Trophoblast cell (in vitro differentiated cells and primary cell): ENCODE data around the gene LYVE1.

ENCODE experiments used
- DNase-seq, 2 donors: peaks; one replicate each; pipeline ENCODE4 v3.0.0-alpha.2; 2016
- H2AFZ ChIP-seq: 2 replicates; pipeline ENCODE4 v1.6.1; 2013; ENCODE audit warnings: low read length, moderate library complexity, mild to moderate bottlenecking; ENCODE audit not compliant: insufficient read depth, poor library complexity
- H2AK5ac ChIP-seq: 2 replicates; pipeline ENCODE4 v1.6.1; 2013; ENCODE audit warnings: mild to moderate bottlenecking, low read length
- H2BK120ac ChIP-seq: 2 replicates; pipeline ENCODE4 v1.6.1; 2013; ENCODE audit warnings: low read length, mild to moderate bottlenecking, moderate library complexity; ENCODE audit not compliant: insufficient read depth, poor library complexity
- H2BK12ac ChIP-seq: 2 replicates; pipeline ENCODE4 v1.6.1; 2013; ENCODE audit warnings: mild to moderate bottlenecking, low read length, moderate library complexity
- H2BK5ac ChIP-seq: 2 replicates; pipeline ENCODE4 v1.6.1; 2013; ENCODE audit warnings: low read length, low read depth, moderate library complexity, mild to moderate bottlenecking; ENCODE audit not compliant: poor library complexity
- H3K14ac ChIP-seq: 2 replicates; pipeline ENCODE4 v1.6.1; 2013; ENCODE audit warnings: mild to moderate bottlenecking, low read length
- H3K18ac ChIP-seq: 2 replicates; pipeline ENCODE4 v1.6.1; 2013; ENCODE audit warnings: mild to moderate bottlenecking, low read length
- H3K23ac ChIP-seq: 2 replicates; pipeline ENCODE4 v1.6.1; 2013; ENCODE audit warnings: low read length
- H3K27ac ChIP-seq: 2 replicates; pipeline ENCODE4 v1.5.1; 2013; ENCODE audit warnings: low read depth, mild to moderate bottlenecking, inconsistent platforms, low read length, moderate library complexity
- H3K27me3 ChIP-seq: 2 replicates; pipeline ENCODE4 v1.6.1; 2013; ENCODE audit warnings: inconsistent platforms, mild to moderate bottlenecking, low read length, moderate library complexity; ENCODE audit not compliant: insufficient read depth
- H3K36me3 ChIP-seq, 2 experiments: 1 replicate in 1 of 2; 2 replicates in 1 of 2; pipeline ENCODE4 v1.6.1; 2013; ENCODE audit warnings: low read length in 2 of 2, mild to moderate bottlenecking in 2 of 2, moderate library complexity in 1 of 2; ENCODE audit not compliant: insufficient read depth in 2 of 2, control insufficient read depth in 1 of 2
- H3K4ac ChIP-seq: 2 replicates; pipeline ENCODE4 v1.6.1; 2013; ENCODE audit warnings: low read depth, mild to moderate bottlenecking, low read length, moderate library complexity
- H3K4me1 ChIP-seq, 2 experiments: 1 replicate in 1 of 2; 2 replicates in 1 of 2; pipeline ENCODE4 v1.6.1; 2013; ENCODE audit warnings: low read length in 2 of 2, mild to moderate bottlenecking in 2 of 2, moderate library complexity in 1 of 2; ENCODE audit not compliant: insufficient read depth in 2 of 2, control insufficient read depth in 1 of 2
- H3K4me2 ChIP-seq: 2 replicates; pipeline ENCODE4 v1.6.1; 2013; ENCODE audit warnings: inconsistent platforms, mild to moderate bottlenecking, low read length, moderate library complexity
- H3K4me3 ChIP-seq: 2 replicates; pipeline ENCODE4 v1.5.1; 2013; ENCODE audit warnings: mild to moderate bottlenecking, low read depth, low read length, inconsistent platforms
- H3K79me1 ChIP-seq: one replicate; pipeline ENCODE4 v1.6.1; 2013; ENCODE audit warnings: low read length
- H3K79me2 ChIP-seq: 2 replicates; pipeline ENCODE4 v1.6.1; 2013; ENCODE audit warnings: low read length, mild to moderate bottlenecking; ENCODE audit not compliant: control insufficient read depth, insufficient read depth, poor library complexity
- H3K9ac ChIP-seq: 2 replicates; pipeline ENCODE4 v1.6.1; 2013; ENCODE audit warnings: mild to moderate bottlenecking, low read length
- H3K9me3 ChIP-seq: 2 replicates; pipeline ENCODE4 v1.6.1; 2013; ENCODE audit warnings: low read depth, mild to moderate bottlenecking, control low read depth, inconsistent platforms, low read length; ENCODE audit not compliant: insufficient read depth
- H4K12ac ChIP-seq: 2 replicates; pipeline ENCODE4 v1.6.1; 2013; ENCODE audit warnings: low read depth, mild to moderate bottlenecking, low read length, moderate library complexity
- H4K8ac ChIP-seq: 2 replicates; pipeline ENCODE4 v1.6.1; 2013; ENCODE audit warnings: low read depth, mild to moderate bottlenecking, low read length, moderate library complexity
- H4K91ac ChIP-seq: one replicate; pipeline ENCODE4 v1.6.1; 2013; ENCODE audit warnings: low read depth, mild to moderate bottlenecking, low read length, moderate library complexity
- WGBS: extraction: QIAGEN DNeasy Blood & Tissue Kit; methylation state at CpG from one replicate; pipeline ENCODE4 v1.1.7; 2013; ENCODE audit warnings: missing lambda C conversion rate; ENCODE audit not compliant: insufficient read length, insufficient coverage; ENCODE audit errors: extremely low coverage; 5-methylcytosine and 5-hydroxymethylcytosine counted together

The LYVE1 gene

DNA sequence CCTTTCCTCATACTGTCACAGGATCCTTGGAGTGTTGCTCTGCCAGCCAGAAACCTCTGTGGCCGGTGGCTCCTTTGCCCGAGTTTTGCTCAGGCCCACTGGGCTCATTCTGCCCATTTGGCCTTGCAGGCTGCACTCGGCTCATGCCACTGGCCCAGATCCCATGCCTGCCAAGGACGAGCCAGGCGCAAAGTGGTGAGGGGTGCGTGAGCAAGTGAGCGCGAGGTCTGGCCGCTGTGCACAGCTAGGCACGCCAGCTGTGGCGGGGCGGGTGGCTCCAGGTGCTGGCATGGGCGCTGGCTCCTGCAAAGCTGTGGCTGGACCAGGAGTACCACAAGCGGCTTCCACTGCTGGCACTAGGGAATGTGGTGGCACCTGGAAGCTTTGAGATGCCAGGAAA, 24.7 kb downstream of the LYVE1 start:
- no peak overlapping the region for H2BK5ac ChIP-seq
- H3K14ac ChIP-seq: no peak overlapping the region
- H3K4me2 ChIP-seq: no peak overlapping the region
- H4K8ac ChIP-seq: no peak overlapping the region
- H3K79me2 ChIP-seq: no peaks in the 10 kb centered on the region
- H3K23ac ChIP-seq: no peak overlapping the region
- H3K27ac ChIP-seq: no peak overlapping the region
- H2BK120ac ChIP-seq: no peak overlapping the region
- H3K27me3 ChIP-seq: no peaks in the 10 kb centered on the region
- H3K36me3 ChIP-seq: no peaks in the 10 kb centered on the region
- no CpG with 5 or more reads among the region's 14 CpGs for WGBS
- no peak overlapping the region for H3K18ac ChIP-seq
- no peak overlapping the region for H4K12ac ChIP-seq
- H2BK12ac ChIP-seq: no peak overlapping the region
- no peak for DNase-seq
- H3K4ac ChIP-seq: no peak overlapping the region
- H3K79me1 ChIP-seq: peaks cover 4% of the 10 kb centered on the region
- H3K9me3 ChIP-seq: no peaks in the 10 kb centered on the region
- no peak overlapping the region for H2AK5ac ChIP-seq
- H2AFZ ChIP-seq: no peak overlapping the region
- no peaks in the 10 kb centered on the region for H3K4me1 ChIP-seq
- H3K4me3 ChIP-seq: no peak overlapping the region
- H4K91ac ChIP-seq: no peak overlapping the region
- no peak overlapping the region for H3K9ac ChIP-seq

DNA sequence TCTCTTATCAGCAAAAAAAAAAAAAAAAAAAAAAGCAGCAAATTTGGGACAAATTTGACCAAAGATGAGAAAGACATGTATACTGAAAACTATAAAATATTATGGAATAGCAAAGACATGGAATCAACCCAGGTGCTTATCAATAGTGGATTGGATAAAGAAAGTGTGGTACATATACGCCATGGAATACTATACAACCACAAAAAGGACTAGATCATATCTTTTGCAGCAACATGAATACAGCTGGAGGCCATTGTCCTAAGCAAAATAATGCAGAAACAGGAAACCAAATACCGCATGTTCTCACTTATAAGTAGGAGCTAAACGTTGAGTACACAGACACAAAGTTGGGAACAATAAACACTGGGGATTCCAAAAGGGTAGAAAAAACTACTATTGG, 25.7 kb downstream of the LYVE1 start:
- H4K91ac ChIP-seq: no peak overlapping the region
- H2BK120ac ChIP-seq: no peak overlapping the region
- no peak overlapping the region for H3K27ac ChIP-seq
- no peak overlapping the region for H4K8ac ChIP-seq
- H3K9ac ChIP-seq: no peak overlapping the region
- no peak overlapping the region for H2BK12ac ChIP-seq
- H3K4me2 ChIP-seq: no peak overlapping the region
- H3K4ac ChIP-seq: no peak overlapping the region
- no peaks in the 10 kb centered on the region for H3K36me3 ChIP-seq
- H3K4me1 ChIP-seq: no peaks in the 10 kb centered on the region
- no peaks in the 10 kb centered on the region for H3K9me3 ChIP-seq
- no peak for DNase-seq
- no peak overlapping the region for H2AK5ac ChIP-seq
- no peak overlapping the region for H3K4me3 ChIP-seq
- no peak overlapping the region for H4K12ac ChIP-seq
- H2AFZ ChIP-seq: no peak overlapping the region
- H3K23ac ChIP-seq: no peak overlapping the region
- H3K27me3 ChIP-seq: no peaks in the 10 kb centered on the region
- no peak overlapping the region for H3K18ac ChIP-seq
- peaks cover 4% of the 10 kb centered on the region for H3K79me1 ChIP-seq
- no CpG with 5 or more reads among the region's 3 CpGs for WGBS
- H3K79me2 ChIP-seq: no peaks in the 10 kb centered on the region
- no peak overlapping the region for H3K14ac ChIP-seq
- H2BK5ac ChIP-seq: no peak overlapping the region

DNA sequence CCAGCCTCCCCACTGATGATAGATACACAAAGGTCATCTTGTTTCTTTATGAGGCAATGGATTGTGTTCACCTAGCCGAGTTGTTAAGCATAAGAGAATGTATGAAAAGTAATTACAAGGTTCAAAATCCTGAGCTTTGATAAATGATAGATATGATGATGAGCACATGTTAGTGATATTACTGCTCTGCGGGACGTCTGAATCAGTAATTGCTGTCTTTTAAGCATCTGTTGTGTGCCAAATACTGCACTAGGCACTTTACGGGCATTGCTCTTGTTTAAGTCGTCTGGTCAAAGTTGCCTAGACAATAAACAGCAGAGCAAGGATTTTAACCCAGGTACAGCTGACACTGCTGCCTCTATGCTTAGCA, 26.9 kb downstream of the LYVE1 start:
- Histone ChIP-seq H3K79me1 (peaks cover 4% of the 10 kb centered on the region), H3K23ac (no peak overlapping the region), H3K4me1 (no peaks in the 10 kb centered on the region), H3K79me2 (no peaks in the 10 kb centered on the region), H3K36me3 (no peaks in the 10 kb centered on the region), H3K27ac (no peak overlapping the region), H3K4me3 (no peak overlapping the region), H3K18ac (no peak overlapping the region), H4K12ac (no peak overlapping the region), H2BK120ac (peak overlapping the region; percentile 57), H3K9me3 (no peaks in the 10 kb centered on the region), H2BK5ac (no peak overlapping the region), H3K14ac (no peak overlapping the region), H2BK12ac (no peak overlapping the region), H3K9ac (no peak overlapping the region), H4K91ac (peak overlapping the region; percentile 56), H3K4me2 (peak overlapping the region; percentile 83), H2AK5ac (no peak overlapping the region), H3K4ac (no peak overlapping the region), H4K8ac (peak overlapping the region; percentile 72), H2AFZ (peak overlapping the region; percentile 50), H3K27me3 (no peaks in the 10 kb centered on the region)
- WGBS: no CpG with 5 or more reads among the region's 5 CpGs
- peak; percentile 3 to 44 for DNase-seq

DNA sequence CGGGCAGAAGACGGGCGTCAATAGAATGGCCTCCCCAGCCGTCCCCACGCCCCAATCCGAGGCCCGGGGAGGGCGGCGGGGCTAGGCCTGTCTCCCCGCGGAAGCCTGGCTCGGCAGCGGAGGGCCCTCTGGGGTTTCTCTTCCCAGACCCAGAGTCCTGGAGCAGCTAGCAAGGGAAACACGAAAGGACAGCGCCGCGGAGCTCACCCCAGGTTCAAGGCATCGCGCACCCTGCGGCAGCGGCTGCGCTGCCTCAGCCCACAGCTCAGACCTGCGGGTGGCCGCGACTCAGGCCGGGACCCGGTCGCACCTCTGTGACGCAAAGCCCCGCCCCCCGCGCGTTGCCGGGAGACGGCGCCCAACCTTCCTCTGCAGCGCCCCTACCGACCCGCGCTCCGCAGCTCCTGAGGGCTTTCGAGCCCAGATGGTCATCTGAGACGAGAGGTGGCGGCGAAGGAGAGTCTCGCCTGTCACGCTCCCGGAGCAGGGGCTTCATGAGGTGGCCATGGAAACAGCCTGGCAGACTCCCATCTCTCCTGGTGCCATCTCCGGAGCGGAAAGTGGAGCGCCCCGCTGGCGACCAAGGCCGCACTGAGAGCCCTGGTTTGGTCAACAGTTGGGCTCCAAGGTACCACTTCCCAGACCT, 27.4 kb downstream of the LYVE1 start, which contains the start of gene RNF141:
RNF141 (minus strand) TSS at position 273 of the 646 bp plus-strand sequence. CDS start 7,029 bp downstream, outside the sequence.
- no peaks in the 10 kb centered on the region for H3K27me3 ChIP-seq
- H3K9me3 ChIP-seq: no peaks in the 10 kb centered on the region
- H3K36me3 ChIP-seq: no peaks in the 10 kb centered on the region
- peak; percentile 91 to 96 for DNase-seq
- no peaks in the 10 kb centered on the region for H3K79me2 ChIP-seq
- H3K4me3 ChIP-seq: peak within 1 kb of the TSS; percentile 74
- H2BK5ac ChIP-seq: peak within 1 kb of the TSS; percentile 15
- no peak within 1 kb of the TSS for H3K23ac ChIP-seq
- peak within 1 kb of the TSS; percentile 59 for H3K9ac ChIP-seq
- H3K27ac ChIP-seq: peak within 1 kb of the TSS; percentile 63
- H3K79me1 ChIP-seq: peaks cover 4% of the 10 kb centered on the region
- peak within 1 kb of the TSS; percentile 16 for H3K14ac ChIP-seq
- peak within 1 kb of the TSS; percentile 44 for H3K18ac ChIP-seq
- peak within 1 kb of the TSS; percentile 50 for H2AFZ ChIP-seq
- H4K91ac ChIP-seq: peak within 1 kb of the TSS; percentile 56
- no peaks in the 10 kb centered on the region for H3K4me1 ChIP-seq
- H3K4ac ChIP-seq: no peak within 1 kb of the TSS
- WGBS: no CpG with 5 or more reads among the region's 54 CpGs
- H2BK120ac ChIP-seq: peak within 1 kb of the TSS; percentile 57
- H4K8ac ChIP-seq: peak within 1 kb of the TSS; percentile 85
- peak within 1 kb of the TSS; percentile 14 for H2BK12ac ChIP-seq
- H2AK5ac ChIP-seq: no peak within 1 kb of the TSS
- peak within 1 kb of the TSS; percentile 49 for H4K12ac ChIP-seq
- peak within 1 kb of the TSS; percentile 83 for H3K4me2 ChIP-seq
